ENCODE results near the gene GLIPR2.
"Not testable (repeated sequence)": the region's sequence is repeated elsewhere in the genome, so short reads cannot be mapped to it uniquely, and the experiment has no call there.

Gene GLIPR2

GRCh38 chr9:36145970-36146369 lies 9.4 kb downstream of the GLIPR2 start:
- DNase-seq: no peak

- DNase-seq: no peak
Observed at GRCh38 chr9:36146651-36147050, 10.1 kb downstream of the GLIPR2 start.

- no peak for DNase-seq
Observed at GRCh38 chr9:36147441-36148175, 11.1 kb downstream of the GLIPR2 start.

GRCh38 chr9:36148311-36149051 lies 11.9 kb downstream of the GLIPR2 start:
- peak; percentile 92 for DNase-seq

GRCh38 chr9:36149197-36149596 lies 12.7 kb downstream of the GLIPR2 start:
- DNase-seq: no peak

GRCh38 chr9:36150574-36151315 lies 14.2 kb downstream of the GLIPR2 start:
- DNase-seq: no peak

- DNase-seq: peak; percentile 91
Observed at GRCh38 chr9:36151316-36152210, 15.0 kb downstream of the GLIPR2 start.

- no peak for DNase-seq
Observed at GRCh38 chr9:36152741-36153438, 16.4 kb downstream of the GLIPR2 start.

GRCh38 chr9:36153746-36154145 lies 17.2 kb downstream of the GLIPR2 start:
- DNase-seq: no peak

GRCh38 chr9:36154331-36154952 lies 17.9 kb downstream of the GLIPR2 start:
- peak; percentile 54 for DNase-seq

GRCh38 chr9:36156116-36156515 lies 19.6 kb downstream of the GLIPR2 start:
- DNase-seq: no peak

- DNase-seq: peak; percentile 59
Observed at GRCh38 chr9:36158122-36158521, 21.6 kb downstream of the GLIPR2 start.

- DNase-seq: no peak
Observed at GRCh38 chr9:36158917-36159316, 22.4 kb downstream of the GLIPR2 start.

- not testable (repeated sequence) for DNase-seq
Observed at GRCh38 chr9:36159509-36159908, 23.0 kb downstream of the GLIPR2 start.

- DNase-seq: not testable (repeated sequence)
Observed at GRCh38 chr9:36160126-36160525, 23.6 kb downstream of the GLIPR2 start.

- no peak for DNase-seq
Observed at GRCh38 chr9:36161187-36161586, 24.7 kb downstream of the GLIPR2 start.

GRCh38 chr9:36162211-36162738 lies 25.7 kb downstream of the GLIPR2 start:
- no peak for DNase-seq

GRCh38 chr9:36163049-36163785 lies 26.7 kb downstream of the GLIPR2 start:
- no peak for DNase-seq

- no peak for DNase-seq
Observed at GRCh38 chr9:36163786-36164170, 27.2 kb downstream of the GLIPR2 start.

- DNase-seq: no peak
Observed at GRCh38 chr9:36164372-36164771, 27.8 kb downstream of the GLIPR2 start.
